CD4-positive, alpha-beta T cell (primary cell): ENCODE measurements around the gene NFYC. TPM values are rescaled to one million over a fixed set of nuclear protein-coding genes. Genes with fewer than 3 reads are reported as not detected.
A peak's percentile ranks its signal among the peaks of the same experiment; 100 is the strongest.

Source experiments
- ATAC-seq: fragments of 200-7000 bp; cut with Tn5 transposase; one replicate; pipeline ENCODE4 v1.10.0; 2022; ENCODE audit warnings: mild to moderate bottlenecking; ENCODE audit not compliant: poor library complexity
- CTCF ChIA-PET: fragments of 350-600 bp; sonication (Branson Sonifier 250); formaldehyde crosslinking; loops from one replicate; lab custom pipeline; 2021; ENCODE audit warnings: antibody characterized with exemption, inconsistent platforms; lab: Charles Lee
- POLR2A ChIA-PET: fragments of 350-600 bp; sonication (Branson Sonifier 250); formaldehyde crosslinking; loops from one replicate; lab custom pipeline; 2021; ENCODE audit warnings: antibody characterized with exemption, inconsistent platforms; lab: Charles Lee
- DNase-seq, 14 experiments: peaks; one replicate each; pipeline ENCODE4 v3.0.0-alpha.2; 2013 to 2020; ENCODE audit warnings: mixed read lengths in 2 of 14
- H3K27ac ChIP-seq, 2 donors: one replicate each; pipeline versions ENCODE4 v1.5.1 to v1.7.0; 2013; ENCODE audit warnings: low read length in 2 of 2, low read depth in 1 of 2, mild to moderate bottlenecking in 1 of 2
- H3K27me3 ChIP-seq, 2 experiments: 1 replicate in 1 of 2; 2 replicates in 1 of 2; pipeline versions ENCODE4 v1.6.1 to v1.7.0; 2013; ENCODE audit warnings: low read length in 2 of 2, control low read depth in 1 of 2, mild to moderate bottlenecking in 1 of 2, moderate library complexity in 1 of 2; ENCODE audit not compliant: insufficient read depth in 2 of 2, control insufficient read depth in 1 of 2
- H3K36me3 ChIP-seq: one replicate; pipeline ENCODE4 v1.6.1; 2013; ENCODE audit warnings: low read length, control low read depth; ENCODE audit not compliant: insufficient read depth
- H3K4me1 ChIP-seq: one replicate; pipeline ENCODE4 v1.6.1; 2013; ENCODE audit warnings: low read length, control low read depth; ENCODE audit not compliant: insufficient read depth
- H3K4me3 ChIP-seq: one replicate; pipeline ENCODE4 v1.5.1; 2013; ENCODE audit warnings: mild to moderate bottlenecking, low read length, moderate library complexity
- H3K9me3 ChIP-seq, 2 experiments: 1 replicate in 1 of 2; 2 replicates in 1 of 2; pipeline versions ENCODE4 v1.6.1 to v1.7.0; 2013; ENCODE audit warnings: low read length in 2 of 2, mild to moderate bottlenecking in 2 of 2, control low read depth in 1 of 2, moderate library complexity in 1 of 2; ENCODE audit not compliant: control insufficient read depth in 1 of 2, insufficient read depth in 1 of 2
- H3K27ac Mint-ChIP-seq: one replicate; pipeline ENCODE4 v1.8.0; 2020; ENCODE audit warnings: mixed read lengths
- H3K27me3 Mint-ChIP-seq: one replicate; pipeline ENCODE4 v1.8.0; 2021; ENCODE audit warnings: mixed read lengths
- H3K36me3 Mint-ChIP-seq: one replicate; pipeline ENCODE4 v1.8.0; 2021; ENCODE audit warnings: low read depth, mixed read lengths
- H3K4me1 Mint-ChIP-seq: one replicate; pipeline ENCODE4 v1.8.0; 2021; ENCODE audit warnings: low read depth, mixed read lengths
- H3K4me3 Mint-ChIP-seq: one replicate; pipeline ENCODE4 v1.8.0; 2020; ENCODE audit warnings: mild to moderate bottlenecking, mixed read lengths
- H3K9me3 Mint-ChIP-seq: one replicate; pipeline ENCODE4 v1.8.0; 2020; ENCODE audit warnings: mixed read lengths
- CTCF ChIP-seq: fragments of 200-600 bp; IDR thresholded peaks from one replicate; pipeline ENCODE4 v1.8.0; 2022; ENCODE audit warnings: antibody characterized with exemption, mild to moderate bottlenecking
- intact Hi-C, 2 experiments: fragments of 100-400 bp; cut with DNase I in 1 of 2; cut with micrococcal nuclease in 1 of 2; formaldehyde crosslinking; loops; one replicate each; pipeline versions ENCODE4 v1.15.1 to v1.9.0; 2023 to 2025; cut with DNase I, micrococcal nuclease
- total RNA-seq, 174 experiments: library from RNA in 2 of 174; stranded (reverse) in 2 of 174; gene quantifications; one replicate each; pipeline ENCODE4 v1.2.3 and lab custom pipeline; 2021 to 2026

NFYC gene
- total RNA-seq, 2 experiments from 2014 or later: 28.6 to 35.2 TPM

- ChIA-PET CTCF (interaction anchor here (0.6 to 2.5 kb wide), 36 partner anchors 8 to 859 kb away, joined by 3 to 39 read pairs (median 4); partner anchors contain the start of genes CITED4 and NFYC), POLR2A (interaction anchor here (1.0 to 1.4 kb wide), 5 partner anchors 71 to 89 kb away, joined by 3 to 8 read pairs (median 4); partner anchors contain the start of genes CITED4 and NFYC)
- no peak for ATAC-seq
- H3K27me3 ChIP-seq: no peaks in the 10 kb centered on the region
- peaks cover 0 to 7% of the 10 kb centered on the region in 2 experiments for H3K9me3 ChIP-seq
- no peaks in the 10 kb centered on the region for H3K4me1 Mint-ChIP-seq
- no peak overlapping the region for H3K4me3 Mint-ChIP-seq
- H3K4me3 ChIP-seq: no peak overlapping the region
- no peak overlapping the region for H3K27ac Mint-ChIP-seq
- H3K9me3 Mint-ChIP-seq: peaks cover 2% of the 10 kb centered on the region
- no peak overlapping the region for H3K27ac ChIP-seq
- no peak for DNase-seq
- peaks cover 84% of the 10 kb centered on the region for H3K36me3 Mint-ChIP-seq
- H3K27me3 Mint-ChIP-seq: no peaks in the 10 kb centered on the region
- no peak for TF ChIP-seq CTCF
- H3K4me1 ChIP-seq: no peaks in the 10 kb centered on the region
- intact Hi-C loops: loop anchor here (1.0 to 5.0 kb wide), 4 partner anchors 76 to 179 kb away; no protein-coding TSS in a partner anchor
- H3K36me3 ChIP-seq: peaks cover 38% of the 10 kb centered on the region
Measured at GRCh38 chr1:40773748-40774265, 82.3 kb downstream of the NFYC start.

GRCh38 chr1:40774266-40774998 is 82.9 kb downstream of the NFYC start:
- intact Hi-C loops: loop anchor here (1.0 to 5.0 kb wide), 4 partner anchors 76 to 178 kb away; no protein-coding TSS in a partner anchor
- H3K36me3 Mint-ChIP-seq: peaks cover 78% of the 10 kb centered on the region
- peaks cover 32% of the 10 kb centered on the region for H3K36me3 ChIP-seq

More at GRCh38 chr1:40774266-40774998, 82.9 kb downstream of the NFYC start:
- DNase-seq (peak; percentile 51 to 80 (median 61)), ATAC-seq (peak; percentile 64)
- Mint-ChIP-seq H3K4me1 (no peaks in the 10 kb centered on the region), H3K27me3 (no peaks in the 10 kb centered on the region), H3K27ac (no peak overlapping the region), H3K4me3 (no peak overlapping the region), H3K9me3 (peaks cover 2% of the 10 kb centered on the region)
- POLR2A ChIA-PET: interaction anchor here (0.6 to 1.4 kb wide), 6 partner anchors 71 to 243 kb away, joined by 3 to 8 read pairs (median 4); partner anchors contain the start of genes CITED4, NFYC and ZNF684
- CTCF ChIA-PET: interaction anchor here (0.6 to 2.5 kb wide), 39 partner anchors 8 to 859 kb away, joined by 3 to 39 read pairs (median 4); partner anchors contain the start of genes CITED4 and NFYC
- Histone ChIP-seq H3K4me1 (no peaks in the 10 kb centered on the region), H3K27me3 (no peaks in the 10 kb centered on the region), H3K4me3 (no peak overlapping the region), H3K27ac (no peak overlapping the region), H3K9me3 (peaks cover 0 to 7% of the 10 kb centered on the region in 2 experiments)
- TF ChIP-seq CTCF: peak; percentile 85
